Common myeloid progenitor, CD34-positive (primary cell): ENCODE measurements around the gene DOK1.
A peak's percentile ranks its signal among the peaks of the same experiment; 100 is the strongest.

ENCODE experiments used
- CTCF ChIA-PET: fragments of 350-600 bp; sonication (Branson Sonifier 250); formaldehyde crosslinking; loops from one replicate; lab custom pipeline; 2021; ENCODE audit warnings: antibody characterized with exemption; lab: Charles Lee
- POLR2A ChIA-PET: fragments of 350-600 bp; sonication (Branson Sonifier 250); formaldehyde crosslinking; loops from one replicate; lab custom pipeline; 2021; ENCODE audit warnings: antibody characterized with exemption; lab: Charles Lee
- DNase-seq, 3 donors: peaks; one replicate each; pipeline versions ENCODE4 v3.0.0 to v3.0.0-alpha.2; 2013
- H3K27ac ChIP-seq, 2 experiments: 1 replicate in 1 of 2; 2 replicates in 1 of 2; pipeline ENCODE4 v1.7.0; 2013; ENCODE audit warnings: inconsistent platforms in 2 of 2, low read length in 2 of 2, mild to moderate bottlenecking in 2 of 2, low read depth in 1 of 2, moderate library complexity in 1 of 2; ENCODE audit not compliant: severe bottlenecking in 2 of 2, insufficient read depth in 1 of 2, poor library complexity in 1 of 2
- H3K27me3 ChIP-seq, 5 experiments: replicated peaks in 2 of 5; 1 replicate in 3 of 5; 2 replicates in 2 of 5; pipeline versions ENCODE4 v1.6.1 to v1.7.0; 2013; ENCODE audit warnings: low read length in 4 of 5, mild to moderate bottlenecking in 2 of 5, moderate library complexity in 2 of 5, inconsistent platforms in 1 of 5; ENCODE audit not compliant: insufficient read depth in 5 of 5, control insufficient read depth in 4 of 5
- H3K36me3 ChIP-seq, 4 experiments: 1 replicate in 2 of 4; 2 replicates in 2 of 4; pipeline versions ENCODE4 v1.6.1 to v1.7.0; 2013; ENCODE audit warnings: low read length in 3 of 4, control low read depth in 1 of 4, mild to moderate bottlenecking in 1 of 4; ENCODE audit not compliant: control insufficient read depth in 4 of 4, insufficient read depth in 4 of 4
- H3K4me1 ChIP-seq, 4 experiments: 1 replicate in 3 of 4; 2 replicates in 1 of 4; pipeline versions ENCODE4 v1.6.1 to v1.7.1; 2013; ENCODE audit warnings: low read length in 3 of 4, mild to moderate bottlenecking in 3 of 4, control low read depth in 1 of 4, inconsistent platforms in 1 of 4, moderate library complexity in 1 of 4; ENCODE audit not compliant: control insufficient read depth in 4 of 4, insufficient read depth in 4 of 4; ENCODE audit errors: control extremely low read depth in 1 of 4
- H3K4me3 ChIP-seq, 7 experiments: 1 replicate in 4 of 7; 2 replicates in 3 of 7; pipeline versions ENCODE4 v1.5.1 to v1.7.0; 2013; ENCODE audit warnings: mild to moderate bottlenecking in 7 of 7, low read length in 6 of 7, moderate library complexity in 6 of 7, inconsistent platforms in 2 of 7, low read depth in 2 of 7, control low read depth in 1 of 7; ENCODE audit not compliant: insufficient read depth in 4 of 7, control insufficient read depth in 1 of 7; ENCODE audit errors: extremely low read depth in 1 of 7
- H3K9me3 ChIP-seq, 5 experiments: 1 replicate in 4 of 5; 2 replicates in 1 of 5; pipeline versions ENCODE4 v1.6.1 to v1.7.1; 2013; ENCODE audit warnings: low read length in 4 of 5, mild to moderate bottlenecking in 2 of 5, inconsistent platforms in 1 of 5, low read depth in 1 of 5, moderate library complexity in 1 of 5; ENCODE audit not compliant: control insufficient read depth in 4 of 5, insufficient read depth in 2 of 5; ENCODE audit errors: control extremely low read depth in 1 of 5
- WGBS: methylation state at CpG from one replicate; pipeline ENCODE4 v1.1.5; 2013; ENCODE audit not compliant: insufficient coverage; 5-methylcytosine and 5-hydroxymethylcytosine counted together

The DOK1 gene

GRCh38 chr2:74552914-74553811, 1.4 kb upstream of the DOK1 start:
- Histone ChIP-seq H3K36me3 (peaks cover 0 to 29% (median 11%) of the 10 kb centered on the region in 4 experiments), H3K4me3 (peak overlapping the region in 6 of 7 experiments; percentile 70 to 98 (median 94)), H3K27ac (peak overlapping the region in 1 of 2 experiments; percentile 78), H3K27me3 (no peaks in the 10 kb centered on the region), H3K4me1 (peaks cover 2 to 82% (median 52%) of the 10 kb centered on the region in 4 experiments), H3K9me3 (no peaks in the 10 kb centered on the region)
- POLR2A ChIA-PET = interaction anchor here (0.6 to 2.4 kb wide), 3 partner anchors 14 to 218 kb away, joined by 3 to 9 read pairs (median 3); partner anchors contain the start of gene WBP1
- DNase-seq = peak in 1 of 3 donors; percentile 27
- CTCF ChIA-PET = interaction anchor here (0.7 to 3.4 kb wide), 6 partner anchors 15 to 50 kb away, joined by 3 to 22 read pairs (median 3); no protein-coding TSS in a partner anchor
- whole genome bisulfite sequencing = 93% methylated on average over 25 of the region's 27 CpGs

DNA sequence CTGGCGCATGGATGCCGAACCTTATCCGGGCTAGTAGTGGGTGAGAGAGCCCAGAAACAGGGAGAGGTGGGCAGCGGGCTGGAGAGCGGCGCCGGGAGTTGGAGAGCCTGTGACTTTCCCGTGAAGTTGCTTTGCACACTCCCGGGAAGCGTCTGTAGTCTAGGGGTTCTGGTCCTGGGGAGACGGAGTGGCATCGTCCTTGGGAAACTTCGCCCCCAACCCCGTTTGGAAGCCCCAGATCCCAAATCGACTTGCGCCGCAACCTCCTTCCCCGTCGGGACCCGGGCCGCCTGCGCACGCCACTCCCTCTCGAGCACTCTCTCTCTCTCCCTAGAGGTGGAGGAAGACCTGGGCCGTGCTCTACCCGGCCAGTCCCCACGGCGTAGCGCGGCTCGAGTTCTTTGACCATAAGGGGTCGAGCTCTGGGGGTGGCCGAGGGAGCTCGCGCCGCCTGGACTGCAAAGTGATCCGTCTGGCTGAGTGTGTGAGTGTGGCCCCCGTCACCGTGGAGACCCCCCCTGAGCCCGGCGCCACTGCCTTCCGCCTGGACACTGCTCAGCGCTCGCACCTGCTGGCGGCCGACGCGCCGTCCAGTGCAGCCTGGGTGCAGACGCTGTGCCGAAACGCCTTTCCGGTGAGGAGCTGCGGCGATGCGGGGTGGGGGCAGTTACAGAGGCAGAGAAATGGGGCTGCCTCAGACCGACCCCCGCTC, 456 bp downstream of the DOK1 start:
- CTCF ChIA-PET = interaction anchor here (4.8 to 6.1 kb wide), 2 partner anchors 21 to 33 kb away, joined by 35 read pairs; no protein-coding TSS in a partner anchor

DNA sequence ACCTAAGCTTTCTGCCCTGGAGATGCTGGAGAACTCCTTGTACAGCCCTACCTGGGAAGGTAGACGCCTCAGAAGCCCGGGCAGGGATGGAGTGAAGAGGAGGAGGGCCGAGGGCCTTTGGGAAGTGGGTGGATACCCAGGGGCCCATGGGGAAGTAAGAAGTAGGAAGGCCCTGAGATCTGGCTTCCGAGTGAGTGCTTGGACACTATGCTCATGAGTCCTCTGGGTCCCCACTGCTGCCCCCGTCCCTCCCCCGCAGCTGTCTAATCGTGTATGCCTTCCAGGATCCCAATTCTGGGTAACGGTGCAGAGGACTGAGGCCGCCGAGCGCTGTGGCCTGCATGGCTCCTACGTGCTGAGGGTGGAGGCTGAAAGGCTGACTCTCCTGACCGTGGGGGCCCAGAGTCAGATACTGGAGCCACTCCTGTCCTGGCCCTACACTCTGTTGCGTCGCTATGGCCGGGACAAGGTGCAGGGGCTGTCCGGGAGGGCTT, 1.1 kb downstream of the DOK1 start:
- Histone ChIP-seq H3K27ac (no peak overlapping the region), H3K9me3 (no peaks in the 10 kb centered on the region), H3K27me3 (no peaks in the 10 kb centered on the region), H3K4me1 (peaks cover 0 to 76% (median 38%) of the 10 kb centered on the region in 4 experiments), H3K4me3 (peak overlapping the region; percentile 65 to 98 (median 93)), H3K36me3 (peaks cover 0 to 31% (median 11%) of the 10 kb centered on the region in 4 experiments)
- no peak for DNase-seq
- ChIA-PET CTCF (interaction anchor here (4.8 to 6.1 kb wide), 2 partner anchors 20 to 32 kb away, joined by 35 read pairs; no protein-coding TSS in a partner anchor), POLR2A (interaction anchor here (2.4 kb wide), 1 partner anchor 17 kb away, joined by 9 read pairs; no protein-coding TSS in a partner anchor)
- WGBS = 53% methylated on average over 16 of the region's 17 CpGs

More for the DNA sequence above, 456 bp downstream of the DOK1 start:
- H3K27me3 ChIP-seq = no peaks in the 10 kb centered on the region
- peaks cover 0 to 31% (median 11%) of the 10 kb centered on the region in 4 experiments for H3K36me3 ChIP-seq
- POLR2A ChIA-PET = interaction anchor here (1.0 to 2.4 kb wide), 2 partner anchors 16 to 127 kb away, joined by 3 to 9 read pairs; no protein-coding TSS in a partner anchor
- DNase-seq = peak in 2 of 3 donors; percentile 51 to 63
- peaks cover 0 to 76% (median 37%) of the 10 kb centered on the region in 4 experiments for H3K4me1 ChIP-seq
- H3K9me3 ChIP-seq = no peaks in the 10 kb centered on the region
- peak overlapping the region; percentile 65 to 98 (median 93) for H3K4me3 ChIP-seq
- peak overlapping the region in 1 of 2 experiments; percentile 78 for H3K27ac ChIP-seq
- under 1% methylated on average over 36 of the region's 58 CpGs for WGBS

DNA sequence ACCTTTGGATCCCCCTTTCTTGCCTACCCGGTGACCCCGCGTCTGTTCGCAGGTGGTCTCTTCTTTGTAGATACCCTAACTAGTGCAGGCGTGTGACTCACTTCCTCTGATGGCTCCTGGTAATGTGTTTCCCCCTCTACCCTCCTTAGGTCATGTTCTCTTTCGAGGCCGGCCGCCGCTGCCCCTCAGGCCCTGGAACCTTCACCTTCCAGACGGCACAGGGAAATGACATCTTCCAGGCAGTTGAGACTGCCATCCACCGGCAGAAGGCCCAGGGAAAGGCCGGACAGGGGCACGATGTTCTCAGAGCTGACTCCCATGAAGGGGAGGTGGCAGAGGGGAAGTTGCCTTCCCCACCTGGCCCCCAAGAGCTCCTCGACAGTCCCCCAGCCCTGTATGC, 1.6 kb downstream of the DOK1 start:
- peaks cover 0 to 29% (median 11%) of the 10 kb centered on the region in 4 experiments for H3K36me3 ChIP-seq
- no peaks in the 10 kb centered on the region for H3K27me3 ChIP-seq
- ChIA-PET CTCF (interaction anchor here (4.8 to 6.1 kb wide), 2 partner anchors 20 to 32 kb away, joined by 35 read pairs; no protein-coding TSS in a partner anchor), POLR2A (no interaction called here)
- DNase-seq = peak in 1 of 3 donors; percentile 48
- no peaks in the 10 kb centered on the region for H3K9me3 ChIP-seq
- peak overlapping the region in 3 of 7 experiments; percentile 93 to 97 (median 96) for H3K4me3 ChIP-seq
- peaks cover 0 to 77% (median 39%) of the 10 kb centered on the region in 4 experiments for H3K4me1 ChIP-seq
- no peak overlapping the region for H3K27ac ChIP-seq
- 94% methylated on average over 11 of the region's 14 CpGs for WGBS

GRCh38 chr2:74556831-74557370, 2.4 kb downstream of the DOK1 start:
- no peaks in the 10 kb centered on the region for H3K9me3 ChIP-seq
- 100% methylated on average over 3 of the region's 6 CpGs for WGBS
- H3K4me3 ChIP-seq = no peak overlapping the region
- DNase-seq = no peak
- H3K27me3 ChIP-seq = no peaks in the 10 kb centered on the region
- H3K27ac ChIP-seq = no peak overlapping the region
- ChIA-PET POLR2A (interaction anchor here (1.3 kb wide), 1 partner anchor 10 kb away, joined by 3 read pairs; no protein-coding TSS in a partner anchor), CTCF (interaction anchor here (1.1 to 6.1 kb wide), 5 partner anchors 11 to 31 kb away, joined by 3 to 35 read pairs (median 23); no protein-coding TSS in a partner anchor)
- peaks cover 0 to 81% (median 38%) of the 10 kb centered on the region in 4 experiments for H3K4me1 ChIP-seq
- H3K36me3 ChIP-seq = peaks cover 0 to 28% (median 11%) of the 10 kb centered on the region in 4 experiments
